CD4-positive, alpha-beta T cell treated with Interleukin-17A for 4 hours (primary cell): Measurements from ENCODE around the gene DUSP22.

Experiments used
- DNase-seq: peaks from one replicate; pipeline ENCODE4 v3.0.0-alpha.2; 2020; ENCODE audit warnings: mixed read lengths

The DUSP22 gene

DNA sequence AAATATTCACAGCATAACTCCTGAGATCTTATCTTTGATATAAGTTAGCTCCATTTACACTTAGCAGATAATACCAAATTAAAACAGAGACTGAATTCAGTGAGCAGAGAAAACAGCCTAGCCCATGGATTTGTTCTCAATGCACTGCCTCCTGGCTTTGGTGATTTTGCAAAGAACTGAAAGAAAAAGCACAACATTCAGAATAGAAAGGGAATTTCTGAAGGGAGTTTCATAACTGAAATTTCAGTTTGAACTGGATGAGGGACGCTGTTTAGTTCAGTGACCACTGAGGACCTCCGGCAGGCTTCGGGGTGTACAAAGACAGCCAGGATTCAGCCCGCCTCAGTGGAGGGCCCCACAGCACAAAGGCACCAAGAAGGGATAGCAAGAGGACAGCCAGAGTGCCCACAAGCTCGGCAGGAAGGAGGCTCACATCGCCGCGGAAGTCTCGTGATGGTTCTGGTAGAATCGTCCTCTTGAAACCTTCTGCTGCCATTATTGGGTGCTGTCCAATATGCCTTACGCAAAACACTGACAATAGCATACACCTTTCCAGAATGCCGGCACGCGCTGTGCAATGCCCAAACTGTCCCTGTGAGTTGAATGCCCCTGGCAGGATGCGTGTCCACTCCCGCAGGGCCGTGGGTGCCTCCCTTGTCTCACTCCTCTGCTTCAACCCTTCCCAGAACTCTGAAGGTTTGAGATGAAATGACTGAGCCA lies 89.6 kb downstream of the DUSP22 start:
- DNase-seq: no peak

DNA sequence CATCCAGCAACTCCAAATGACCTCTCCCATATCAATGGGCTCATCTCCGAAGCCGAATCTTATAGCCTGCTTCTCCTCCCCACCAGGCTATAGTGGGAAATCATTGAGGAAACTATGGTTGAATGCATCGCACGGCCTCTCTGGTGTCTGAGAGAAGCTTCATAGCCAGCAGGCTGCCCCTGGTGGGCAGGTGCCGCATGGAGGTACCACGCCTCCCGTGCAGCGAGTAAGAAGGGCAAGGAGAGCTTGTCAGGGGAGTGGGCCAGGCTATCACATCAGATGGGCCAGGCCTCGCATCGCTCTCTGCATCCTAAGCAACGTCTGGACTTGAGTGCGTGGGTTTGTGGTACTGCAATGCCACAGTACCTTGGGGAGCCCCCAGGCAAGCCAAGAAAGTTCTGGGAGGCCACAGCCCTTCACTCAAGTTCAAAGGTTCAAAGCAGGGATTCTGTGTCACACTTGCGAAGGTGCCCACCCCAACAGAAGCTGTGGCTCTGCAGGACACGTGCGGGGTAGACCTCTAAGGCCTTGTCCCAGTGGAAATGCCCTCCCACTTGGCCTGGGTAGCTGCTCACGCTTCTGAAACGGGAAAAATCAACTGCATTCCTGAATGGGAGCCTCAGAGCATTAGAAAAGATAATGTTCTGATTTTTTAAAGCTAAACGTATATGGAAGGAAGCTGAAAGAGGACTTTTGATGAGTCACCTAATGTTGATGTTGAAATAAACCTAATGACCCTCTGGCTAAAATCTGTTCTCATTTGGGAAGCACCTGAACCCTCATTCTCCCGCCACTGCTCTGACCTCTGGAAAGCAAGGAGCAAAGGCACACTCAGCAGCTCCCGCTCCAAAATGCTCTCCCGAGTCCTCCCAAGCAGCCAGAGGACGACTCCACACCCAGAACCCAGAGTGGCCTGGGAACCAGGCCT lies 90.9 kb downstream of the DUSP22 start:
- DNase-seq: no peak

DNA sequence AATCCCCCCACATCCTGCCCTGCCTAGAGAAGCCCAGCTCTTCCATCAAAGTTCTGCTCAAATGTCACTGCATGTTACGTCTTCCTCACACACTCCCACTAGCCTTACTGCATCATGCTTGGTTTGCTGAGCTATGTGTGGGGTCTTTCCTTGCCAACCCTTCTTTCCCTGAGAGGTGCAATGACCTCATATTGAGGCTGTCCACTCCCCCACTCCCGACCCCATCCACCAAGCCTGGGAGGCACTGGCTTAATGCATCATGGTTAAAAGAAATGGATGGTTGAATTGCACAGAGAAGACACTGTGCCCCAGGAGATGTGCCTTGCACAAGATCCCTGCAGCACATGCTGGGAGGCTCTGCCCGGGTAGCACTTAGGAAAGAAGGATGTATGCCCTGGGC lies 91.6 kb downstream of the DUSP22 start:
- DNase-seq: no peak

DNA sequence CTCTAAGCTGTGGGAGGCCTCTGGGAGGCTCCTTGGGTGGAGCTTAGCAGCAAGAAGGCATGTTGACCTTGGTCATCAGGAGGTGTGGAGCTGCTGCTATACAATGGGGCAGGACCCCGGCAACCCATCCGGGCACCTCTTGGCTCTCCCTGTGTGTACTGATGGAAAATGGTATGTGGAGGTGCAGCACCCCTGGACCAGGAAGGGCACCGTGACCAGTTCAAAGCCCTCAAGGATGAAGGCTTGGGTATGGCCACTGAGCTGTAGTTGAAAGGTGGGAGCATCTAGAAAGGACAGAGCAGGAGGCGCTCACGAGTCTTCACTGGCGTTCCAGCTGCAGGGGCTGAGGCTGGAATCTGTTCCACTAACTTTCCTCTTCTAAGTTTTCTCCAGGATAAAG lies 92.6 kb downstream of the DUSP22 start:
- DNase-seq: no peak

DNA sequence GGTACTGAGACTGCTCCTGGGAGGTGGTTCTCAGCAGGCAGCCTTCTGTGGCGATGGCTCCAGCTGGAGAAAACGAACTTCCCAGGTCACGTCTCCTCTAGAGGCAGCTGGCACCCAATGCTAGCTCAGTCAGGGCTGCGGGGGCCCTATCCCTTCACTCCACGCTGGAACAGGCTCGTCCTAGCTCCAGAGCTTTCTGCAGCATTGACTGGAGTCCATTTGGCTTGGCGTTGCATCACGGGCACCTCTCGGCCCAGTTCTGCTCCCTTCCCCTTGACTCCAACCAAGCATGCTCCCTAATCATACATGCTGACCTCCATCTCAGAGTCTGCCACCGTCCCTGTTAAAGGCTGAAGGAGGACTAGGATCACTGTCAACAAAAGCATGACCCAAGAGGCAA lies 93.3 kb downstream of the DUSP22 start:
- no peak for DNase-seq

DNA sequence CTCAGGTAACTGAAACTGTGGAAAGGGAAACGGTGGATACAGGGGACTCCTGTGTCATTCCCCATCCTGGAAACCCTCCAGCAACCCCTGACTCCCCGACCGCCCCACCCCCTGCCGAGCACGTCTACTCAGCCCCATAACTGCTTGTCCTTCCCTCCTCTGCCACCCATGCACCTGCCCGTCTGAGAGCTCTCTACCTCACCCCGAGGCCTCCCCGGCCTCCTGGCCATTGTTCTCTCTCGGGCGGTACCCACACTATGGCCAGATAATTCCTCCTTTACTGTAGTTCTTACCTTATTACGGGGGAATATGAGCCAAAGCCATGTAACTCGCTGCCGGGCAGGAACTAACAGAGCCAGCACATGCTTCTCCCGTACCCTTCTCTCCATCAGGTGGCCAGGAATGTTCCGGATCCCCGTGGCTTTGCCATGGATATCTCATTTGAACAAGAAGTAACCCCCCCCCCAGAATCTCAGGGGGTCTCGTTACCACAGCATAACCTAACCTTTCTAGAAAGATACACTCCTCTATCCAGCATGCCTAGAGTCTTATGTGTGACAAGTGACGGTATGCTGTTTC lies 94.5 kb downstream of the DUSP22 start:
- DNase-seq: no peak

DNA sequence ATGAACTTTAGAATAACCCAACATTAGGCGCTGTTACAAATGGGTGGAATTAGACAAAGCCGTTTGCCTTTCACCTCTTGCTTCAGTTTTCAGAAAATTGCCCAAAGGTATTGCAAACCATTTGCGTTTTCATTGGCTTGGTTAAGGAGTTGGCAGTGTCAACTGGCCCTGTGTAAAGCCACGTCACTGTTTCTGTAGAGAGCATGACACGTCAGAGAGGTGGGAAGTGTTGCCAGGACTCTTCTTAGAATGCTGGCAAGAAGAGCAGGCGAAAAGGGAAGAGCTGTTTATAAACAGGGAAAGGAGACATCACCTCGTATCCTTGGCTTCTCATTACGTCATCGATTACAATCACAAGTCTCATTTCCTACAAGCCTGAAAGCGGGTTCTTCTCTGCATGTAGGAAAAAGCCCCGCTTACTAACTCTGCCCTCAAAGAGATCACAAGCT lies 95.0 kb downstream of the DUSP22 start:
- no peak for DNase-seq

DNA sequence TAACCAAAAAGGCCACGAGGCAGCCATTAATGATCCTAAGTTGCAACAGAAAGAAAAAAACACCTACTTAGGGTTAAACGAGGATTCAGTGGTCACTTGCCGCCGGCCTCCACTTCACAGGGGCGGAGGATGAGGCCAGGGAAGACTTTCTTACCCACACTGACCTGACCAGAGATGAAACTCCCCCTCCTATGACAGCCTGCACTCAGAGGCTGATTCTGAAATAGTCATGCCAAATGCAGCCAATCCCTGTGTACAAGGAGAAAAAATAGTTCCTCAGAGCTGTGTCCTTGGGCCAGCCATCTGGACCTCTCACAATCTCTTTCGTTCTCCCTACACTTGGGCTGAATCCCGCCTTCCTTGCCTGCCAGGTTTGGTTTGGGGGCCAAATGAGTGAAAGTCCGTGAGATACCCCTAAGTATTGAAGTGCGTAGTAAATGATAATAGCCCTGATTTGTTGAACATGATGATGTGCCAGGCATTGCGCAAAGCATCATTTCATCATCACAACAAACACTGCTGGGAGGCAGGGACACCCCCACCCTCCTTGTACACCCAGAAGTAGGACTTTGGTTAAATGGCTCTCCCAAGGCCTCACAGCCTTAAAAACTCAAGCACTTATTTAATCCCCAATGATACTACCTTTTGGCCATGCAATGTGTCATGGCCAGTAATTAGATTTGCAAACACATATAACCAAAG lies 96.1 kb downstream of the DUSP22 start:
- DNase-seq: no peak

DNA sequence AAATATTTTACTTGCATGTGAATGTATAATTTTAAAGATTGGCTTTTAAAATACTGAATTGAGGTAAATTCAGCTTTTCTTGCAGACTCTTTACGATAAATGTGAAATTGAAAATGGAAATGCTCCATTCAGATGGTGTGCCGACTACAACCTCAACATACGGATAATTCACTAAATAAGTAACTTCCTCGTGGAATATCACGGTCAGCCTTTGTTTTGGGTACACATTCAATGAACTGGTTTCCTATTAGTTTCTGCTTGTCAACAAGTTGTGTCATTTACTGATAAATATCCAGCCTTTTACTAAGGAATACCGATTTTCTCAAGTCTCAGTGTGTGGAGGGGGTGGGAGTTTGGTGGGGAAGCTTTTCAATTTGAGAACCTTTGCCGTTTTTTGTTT lies 96.9 kb downstream of the DUSP22 start:
- no peak for DNase-seq

DNA sequence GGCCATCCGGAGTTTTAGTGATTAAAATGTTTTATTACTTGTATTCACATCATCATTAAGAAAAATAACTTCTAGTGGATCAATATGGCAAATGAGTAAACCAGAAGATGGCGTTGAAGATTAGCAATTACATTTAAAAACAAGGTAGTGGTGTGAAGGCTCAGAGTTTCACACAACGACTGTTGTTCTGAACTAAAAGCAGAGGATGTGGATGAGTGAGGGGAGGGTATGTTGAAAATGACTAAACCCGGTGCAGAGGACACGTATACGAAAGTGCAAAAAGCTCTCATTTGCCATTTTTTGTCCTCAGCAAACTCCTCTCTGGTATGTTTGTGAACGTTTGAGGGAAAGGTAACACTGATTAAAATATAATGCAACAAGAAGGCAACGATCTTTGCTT lies 97.3 kb downstream of the DUSP22 start:
- DNase-seq: peak; percentile 41

DNA sequence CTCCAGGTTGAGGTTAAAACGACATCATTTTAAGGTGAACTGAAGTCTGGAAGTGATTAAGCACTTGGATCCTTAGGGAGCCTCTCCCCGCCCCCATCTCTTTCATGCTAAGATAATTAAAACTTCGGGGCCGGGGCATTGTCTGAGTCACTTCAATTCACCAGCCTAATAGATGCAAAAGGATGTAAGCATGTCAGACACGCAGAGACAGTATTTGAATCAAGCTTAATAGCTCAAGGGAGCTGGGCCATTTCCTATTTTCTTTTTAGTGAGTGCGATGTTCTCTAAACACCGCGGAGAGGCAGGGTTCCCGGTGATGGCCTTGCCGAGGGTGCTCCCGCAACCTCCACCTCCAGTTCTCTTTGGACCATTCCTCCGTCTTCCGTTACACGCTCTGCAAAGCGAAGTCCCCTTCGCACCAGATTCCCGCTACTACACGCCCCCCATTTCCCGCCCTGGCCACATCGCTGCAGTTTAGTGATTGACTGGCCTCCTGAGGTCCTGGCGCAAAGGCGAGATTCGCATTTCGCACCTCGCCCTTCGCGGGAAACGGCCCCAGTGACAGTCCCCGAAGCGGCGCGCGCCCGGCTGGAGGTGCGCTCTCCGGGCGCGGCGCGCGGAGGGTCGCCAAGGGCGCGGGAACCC lies 98.7 kb downstream of the DUSP22 start:
- DNase-seq: peak; percentile 45

DNA sequence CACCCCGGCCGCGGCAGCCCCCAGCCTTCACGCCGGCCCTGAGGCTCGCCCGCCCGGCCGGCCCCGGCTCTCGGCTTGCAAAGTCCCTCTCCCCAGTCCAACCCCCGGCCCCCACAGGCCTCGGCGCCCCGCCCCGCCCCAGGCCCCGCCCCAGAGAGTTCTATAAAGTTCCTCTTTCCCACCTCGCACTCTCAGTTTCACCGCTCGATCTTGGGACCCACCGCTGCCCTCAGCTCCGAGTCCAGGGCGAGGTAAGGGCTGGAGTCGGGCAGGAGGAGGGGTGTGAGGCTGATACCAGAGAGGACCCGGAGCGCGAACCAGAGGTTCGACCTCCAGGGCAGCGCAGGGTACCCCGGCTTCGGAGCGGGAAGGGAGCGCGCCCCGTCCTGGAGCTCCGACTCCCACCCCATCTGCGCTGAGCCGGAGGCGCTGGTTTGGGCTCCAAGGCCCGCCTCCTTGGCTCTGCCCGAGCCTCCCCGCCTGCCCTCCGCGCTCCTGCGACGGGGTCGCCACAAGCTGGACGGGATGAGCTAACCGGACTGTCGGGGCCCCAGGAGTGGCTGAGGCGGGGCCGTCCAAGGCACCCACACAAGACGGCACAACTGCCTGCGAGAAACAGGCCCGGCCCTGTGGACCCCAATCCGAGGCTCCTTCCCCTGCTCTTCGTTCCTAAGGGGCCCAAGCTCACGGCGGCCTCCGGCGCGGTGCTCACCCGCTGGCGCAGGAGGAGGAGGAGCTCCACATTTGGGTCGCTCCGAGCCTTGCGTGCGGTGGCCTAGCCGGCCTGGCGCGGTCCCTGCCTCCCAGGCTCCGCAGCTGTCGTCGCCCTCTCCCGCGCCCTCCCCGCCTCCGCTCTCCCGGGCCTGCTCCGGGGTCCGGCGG lies 99.5 kb downstream of the DUSP22 start, which contains the start of gene IRF4:
IRF4 (plus strand) TSS at position 194 of the 882 bp plus-strand sequence. CDS start 1,401 bp downstream, outside the sequence.
- DNase-seq: peak; percentile 79

DNA sequence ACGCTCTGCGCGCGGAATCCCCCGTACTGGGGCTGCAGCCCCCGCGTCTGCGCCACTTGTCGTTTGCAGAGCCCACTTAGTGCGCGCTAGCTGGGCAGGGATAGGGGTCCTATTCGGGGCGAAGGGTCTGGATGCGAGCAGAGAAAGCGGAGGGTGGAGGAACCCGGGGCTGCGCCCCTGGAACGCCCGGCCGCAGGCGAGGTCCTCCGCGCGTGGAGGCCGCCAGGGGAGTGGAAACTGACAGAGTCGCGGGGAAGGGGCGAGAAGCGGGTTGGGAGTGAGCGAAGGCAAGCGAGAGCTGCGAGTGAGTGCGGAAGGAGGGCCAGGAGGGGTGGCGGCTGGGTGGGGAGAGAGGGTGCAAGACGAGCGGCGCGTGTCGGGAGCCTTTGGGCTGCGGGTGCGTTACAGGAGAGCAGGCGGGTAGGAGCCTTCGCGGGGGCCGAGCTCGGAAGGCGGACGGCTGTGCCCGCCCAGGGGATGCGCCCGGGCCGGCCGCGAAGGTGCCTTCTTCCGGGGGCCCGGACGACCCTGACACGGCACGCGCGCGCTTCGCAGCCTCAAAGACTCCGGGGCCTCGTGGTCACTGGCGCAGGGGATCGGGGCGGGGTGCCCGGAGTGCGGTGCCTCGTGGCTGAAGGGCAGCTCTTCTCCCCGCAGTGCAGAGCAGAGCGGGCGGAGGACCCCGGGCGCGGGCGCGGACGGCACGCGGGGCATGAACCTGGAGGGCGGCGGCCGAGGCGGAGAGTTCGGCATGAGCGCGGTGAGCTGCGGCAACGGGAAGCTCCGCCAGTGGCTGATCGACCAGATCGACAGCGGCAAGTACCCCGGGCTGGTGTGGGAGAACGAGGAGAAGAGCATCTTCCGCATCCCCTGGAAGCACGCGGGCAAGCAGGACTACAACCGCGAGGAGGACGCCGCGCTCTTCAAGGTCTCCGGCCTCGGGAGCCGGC lies 100.4 kb downstream of the DUSP22 start:
- DNase-seq: peak; percentile 56

DNA sequence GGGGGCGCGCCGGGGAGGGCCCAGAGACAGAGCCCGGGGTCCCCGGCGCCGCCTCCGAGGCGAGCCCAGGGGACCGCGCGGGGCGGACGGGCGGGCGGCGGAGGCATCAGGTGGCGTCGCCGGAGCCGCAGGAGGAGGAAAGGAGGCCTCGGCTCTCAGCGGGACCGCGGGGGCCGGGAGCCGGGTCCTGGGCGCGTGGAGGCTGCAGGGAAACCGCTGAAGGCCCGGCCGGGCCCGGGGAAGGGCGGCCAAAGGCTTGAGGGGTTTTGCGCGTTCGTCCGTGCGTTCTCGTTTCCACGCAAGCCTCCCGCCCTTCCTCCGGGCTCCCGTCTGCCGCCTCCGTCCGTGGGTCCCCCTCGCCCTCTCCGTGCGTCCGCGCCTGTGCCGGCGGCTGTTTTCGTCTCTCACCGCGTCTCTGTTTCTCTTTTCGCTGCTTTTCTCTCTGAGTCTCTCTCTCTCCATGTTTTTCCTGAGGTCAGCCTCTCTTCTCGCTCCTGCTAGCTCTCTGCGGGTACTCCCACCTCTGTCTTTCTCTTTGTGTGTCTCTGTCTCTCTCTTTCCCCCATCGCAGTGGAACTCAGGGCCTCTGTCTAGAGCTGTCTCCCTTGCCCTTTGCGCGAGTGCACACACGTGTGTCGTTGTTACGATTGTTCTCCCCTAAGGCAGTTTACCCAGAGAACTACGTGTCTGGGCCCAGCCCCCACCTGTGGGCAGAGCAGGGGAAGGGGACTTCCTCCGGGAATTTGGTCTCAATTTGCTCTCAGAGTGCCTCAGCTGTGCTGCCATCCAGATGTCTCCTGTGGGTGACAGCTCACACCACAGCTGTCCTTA lies 101.3 kb downstream of the DUSP22 start:
- no peak for DNase-seq

DNA sequence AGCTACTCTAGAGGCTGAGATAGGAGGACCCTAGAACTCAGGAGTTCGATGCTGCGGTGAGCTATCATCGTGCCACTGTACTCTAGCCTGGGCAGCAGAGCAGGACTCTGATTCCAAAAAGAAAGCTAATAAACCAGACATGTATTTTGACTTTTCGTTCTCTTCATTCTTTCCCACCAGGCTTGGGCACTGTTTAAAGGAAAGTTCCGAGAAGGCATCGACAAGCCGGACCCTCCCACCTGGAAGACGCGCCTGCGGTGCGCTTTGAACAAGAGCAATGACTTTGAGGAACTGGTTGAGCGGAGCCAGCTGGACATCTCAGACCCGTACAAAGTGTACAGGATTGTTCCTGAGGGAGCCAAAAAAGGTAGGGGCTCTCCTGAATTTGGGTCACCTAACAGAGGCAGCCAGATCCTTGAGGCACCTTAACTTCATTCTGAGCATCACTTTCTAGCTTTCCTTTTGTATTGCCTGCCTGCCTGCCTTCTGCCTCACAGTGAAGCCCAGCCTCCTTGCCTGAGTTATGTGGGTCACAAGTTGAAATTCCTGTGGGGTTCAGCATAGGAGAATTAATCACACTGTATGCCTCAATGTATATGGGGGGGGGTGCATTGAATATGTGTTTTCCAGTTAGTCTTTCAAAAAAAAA lies 102.5 kb downstream of the DUSP22 start:
- no peak for DNase-seq

DNA sequence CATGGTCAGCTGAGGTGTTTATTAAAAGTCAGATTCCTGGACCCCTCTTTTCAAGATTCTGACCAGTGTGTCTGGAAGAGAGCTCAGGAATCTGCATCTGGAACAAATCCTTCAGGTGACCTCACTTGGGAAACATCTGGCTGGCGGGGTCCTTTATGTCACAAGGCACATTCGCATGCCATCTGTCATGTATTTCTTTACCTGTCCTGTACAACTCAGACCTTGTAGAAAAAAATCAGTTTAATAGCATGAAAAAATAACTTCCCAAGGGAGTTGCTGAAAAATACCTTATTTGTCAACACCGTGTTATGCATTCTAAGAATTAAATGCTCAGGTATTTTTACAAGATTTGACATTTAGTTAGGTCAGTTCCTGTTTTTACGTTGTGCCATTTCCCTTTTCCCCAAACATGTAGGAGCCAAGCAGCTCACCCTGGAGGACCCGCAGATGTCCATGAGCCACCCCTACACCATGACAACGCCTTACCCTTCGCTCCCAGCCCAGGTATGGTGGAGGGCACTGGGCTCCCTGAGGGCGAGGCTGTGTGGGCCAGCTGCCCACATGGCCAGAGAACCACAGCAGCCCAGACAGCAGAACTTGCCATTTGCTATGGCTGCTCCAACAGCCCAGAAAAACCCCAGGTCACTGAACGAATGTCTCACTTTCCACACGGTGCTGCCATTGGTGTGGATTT lies 103.3 kb downstream of the DUSP22 start:
- DNase-seq: no peak

DNA sequence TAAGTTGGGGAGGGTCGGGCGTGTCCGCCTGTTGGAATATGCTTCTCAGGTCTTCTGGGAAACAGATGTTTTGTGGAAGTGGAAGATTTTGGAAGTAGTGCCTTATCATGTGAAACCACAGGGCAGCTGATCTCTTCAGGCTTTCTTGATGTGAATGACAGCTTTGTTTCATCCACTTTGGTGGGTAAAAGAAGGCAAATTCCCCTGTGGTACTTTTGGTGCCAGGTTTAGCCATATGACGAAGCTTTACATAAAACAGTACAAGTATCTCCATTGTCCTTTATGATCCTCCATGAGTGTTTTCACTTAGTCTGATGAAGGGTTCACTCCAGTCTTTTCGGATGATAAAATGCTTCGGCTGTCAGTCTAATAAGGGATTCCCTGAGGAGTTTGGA lies 103.8 kb downstream of the DUSP22 start:
- DNase-seq: no peak

DNA sequence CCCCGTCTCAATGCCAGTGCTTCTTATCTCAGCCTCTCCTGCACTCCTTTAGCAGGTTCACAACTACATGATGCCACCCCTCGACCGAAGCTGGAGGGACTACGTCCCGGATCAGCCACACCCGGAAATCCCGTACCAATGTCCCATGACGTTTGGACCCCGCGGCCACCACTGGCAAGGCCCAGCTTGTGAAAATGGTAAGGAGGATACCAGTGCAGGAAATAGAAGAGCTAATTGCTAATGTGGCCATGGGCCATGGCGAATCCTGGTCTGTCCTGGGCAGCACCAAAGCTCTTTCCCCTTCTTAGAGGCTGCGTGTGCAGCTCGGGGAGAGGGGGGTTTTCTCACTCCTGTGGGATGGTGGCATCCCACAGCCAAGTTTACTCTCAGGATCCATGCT lies 104.8 kb downstream of the DUSP22 start:
- no peak for DNase-seq
